HG03280 (cell line): ENCODE results near the gene TMEM243.
"Not testable (repeated sequence)": the region's sequence is repeated elsewhere in the genome, so short reads cannot be mapped to it uniquely, and the experiment has no call there.

Source experiments
- ATAC-seq: cut with Tn5 transposase; IDR thresholded peaks from one replicate; pipeline ENCODE4 v1.9.1; 2021; ENCODE audit warnings: mild to moderate bottlenecking, moderate library complexity; ENCODE audit not compliant: unreplicated experiment

TMEM243 gene, protein sequence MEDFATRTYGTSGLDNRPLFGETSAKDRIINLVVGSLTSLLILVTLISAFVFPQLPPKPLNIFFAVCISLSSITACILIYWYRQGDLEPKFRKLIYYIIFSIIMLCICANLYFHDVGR

DNA sequence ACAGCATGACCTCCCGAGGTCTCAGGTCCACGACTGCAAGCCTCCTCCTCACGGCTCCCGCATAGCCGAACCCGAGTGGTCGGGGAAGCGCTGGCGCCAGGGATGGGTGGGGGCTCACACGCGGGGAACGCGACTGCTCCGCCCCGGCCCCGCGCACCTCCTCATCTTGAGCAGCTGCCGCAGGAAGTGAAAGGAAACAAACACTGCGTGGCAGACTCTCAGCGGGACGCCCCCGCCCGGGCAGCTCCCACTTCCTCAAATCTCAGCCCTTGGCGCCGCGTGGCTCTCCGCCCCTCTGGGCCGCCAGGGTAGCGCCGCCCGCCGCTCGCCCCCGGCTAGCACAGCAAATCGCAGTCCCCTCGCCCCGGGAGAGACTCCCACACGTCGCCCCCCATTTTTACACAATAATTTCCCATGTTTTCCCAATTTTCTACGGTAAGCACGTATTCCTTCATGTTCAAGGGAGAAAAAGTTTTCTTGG, at the start of gene TMEM243:
Gene TMEM243, minus strand, starts transcription at position 188 of the 481 bp plus-strand sequence. CDS start 229 bp downstream, outside the sequence.
- ATAC-seq: peak; percentile 51

DNA sequence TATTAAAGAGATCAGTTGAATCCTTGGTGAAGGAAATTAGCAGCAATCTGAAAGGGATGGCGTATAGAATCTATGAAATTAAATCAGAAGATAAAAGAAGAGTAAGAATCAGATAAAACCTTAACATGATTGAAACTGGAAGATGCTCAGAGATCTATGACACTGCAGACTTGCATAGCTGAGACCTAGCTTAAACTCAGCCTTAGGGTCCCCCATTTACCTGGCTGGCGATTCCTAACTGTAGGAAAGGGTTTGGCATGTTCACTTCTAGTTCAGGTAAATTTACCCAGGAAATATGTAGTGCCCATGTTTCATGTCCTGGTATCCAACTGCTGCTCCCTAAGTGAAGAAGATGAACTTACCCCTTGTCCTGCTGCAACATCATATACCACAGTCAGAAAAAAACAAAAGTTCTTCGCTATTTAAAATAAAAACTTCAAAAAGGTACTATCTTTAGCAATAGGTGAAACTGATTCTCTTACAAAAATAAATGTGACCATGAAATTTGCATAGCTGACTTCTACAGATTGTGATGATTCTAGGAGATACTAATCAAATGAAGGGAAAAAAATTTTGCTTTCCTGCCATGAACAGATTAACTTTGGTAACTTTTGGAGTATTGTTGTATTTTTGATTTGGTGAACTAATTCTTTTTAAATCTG, 47.8 kb upstream of the TMEM243 start:
- no peak for ATAC-seq

DNA sequence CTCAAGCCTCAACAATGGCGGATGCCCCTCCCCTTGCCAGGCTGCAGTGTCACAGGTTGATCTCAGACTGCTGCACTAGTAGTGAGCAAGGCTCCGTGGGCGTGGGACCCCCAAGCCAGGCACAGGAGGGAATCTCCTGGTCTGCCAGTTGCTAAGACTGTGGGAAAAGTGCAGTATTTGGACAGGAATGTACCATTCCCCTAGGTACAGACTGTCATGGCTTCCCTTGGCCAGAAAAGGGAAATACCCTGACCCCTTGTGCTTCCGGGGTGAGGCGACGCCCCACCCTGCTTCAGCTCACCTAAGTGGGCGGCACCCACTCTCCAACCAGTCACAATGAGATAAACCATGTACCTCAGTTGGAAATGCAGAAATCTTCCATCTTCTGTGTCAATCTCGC, 44.0 kb upstream of the TMEM243 start:
- no peak for ATAC-seq

DNA sequence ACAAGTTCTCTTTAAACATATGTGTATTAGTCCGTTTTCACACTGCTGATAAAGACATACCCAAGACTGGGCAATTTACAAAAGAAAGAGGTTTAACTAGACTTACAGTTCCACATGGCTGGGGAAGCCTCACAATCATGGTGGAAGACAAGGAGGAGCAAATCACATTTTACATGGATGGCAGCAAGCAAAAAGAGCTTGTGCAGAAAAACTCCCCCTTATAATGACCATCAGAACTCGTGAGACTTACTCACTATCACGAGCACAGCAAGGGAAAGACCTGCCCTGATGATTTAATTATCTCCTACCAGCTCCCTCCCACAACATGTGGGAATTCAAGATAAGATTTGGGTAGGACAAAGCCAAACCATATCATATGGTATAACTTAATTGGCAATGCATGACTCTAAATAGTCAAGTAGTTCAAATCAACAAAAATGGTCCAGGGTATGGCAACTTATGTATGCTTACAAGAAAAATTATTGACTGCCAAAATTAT, 34.1 kb upstream of the TMEM243 start:
- no peak for ATAC-seq

DNA sequence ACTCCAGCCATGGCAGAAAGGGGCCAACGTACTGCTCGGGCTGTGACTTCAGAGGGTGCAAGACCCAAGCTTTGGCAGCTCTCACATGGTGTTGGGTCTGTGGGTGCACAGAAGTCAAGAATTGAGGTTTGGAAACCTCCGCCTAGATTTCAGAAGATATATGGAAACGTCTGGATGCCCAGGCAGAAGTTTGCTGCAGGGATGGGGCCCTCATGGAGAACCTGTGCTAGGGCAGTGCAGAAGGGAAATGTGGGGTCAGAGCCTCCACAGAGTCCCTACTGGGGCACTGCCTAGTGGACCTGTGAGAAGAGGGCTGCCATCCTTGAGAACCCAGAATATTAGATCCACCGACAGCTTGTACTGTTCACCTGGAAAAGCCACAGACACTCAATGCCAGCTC, 26.1 kb upstream of the TMEM243 start:
- not testable (repeated sequence) for ATAC-seq

DNA sequence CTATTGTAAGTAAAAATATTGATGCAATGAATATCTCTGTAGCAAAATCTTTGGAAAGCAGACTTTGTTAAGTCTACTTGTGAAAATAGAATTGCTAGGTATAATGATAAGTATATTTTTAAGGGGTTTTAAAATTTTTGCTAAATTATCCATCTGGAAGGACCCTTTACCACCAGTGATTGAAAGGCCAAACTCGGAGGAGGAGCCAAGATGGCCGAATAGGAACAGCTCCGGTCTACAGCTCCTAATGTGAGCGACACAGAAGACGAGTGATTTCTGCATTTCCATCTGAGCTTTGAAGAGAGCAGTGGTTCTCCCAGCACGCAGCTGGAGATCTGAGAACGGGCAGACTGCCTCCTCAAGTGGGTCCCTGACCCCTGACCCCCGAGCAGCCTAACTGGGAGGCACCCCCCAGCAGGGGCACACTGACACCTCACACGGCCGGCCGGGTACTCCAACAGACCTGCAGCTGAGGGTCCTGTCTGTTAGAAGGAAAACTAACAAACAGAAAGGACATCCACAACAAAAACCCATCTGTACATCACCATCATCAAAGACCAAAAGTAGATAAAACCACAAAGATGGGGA, 19.0 kb upstream of the TMEM243 start:
- not testable (repeated sequence) for ATAC-seq

DNA sequence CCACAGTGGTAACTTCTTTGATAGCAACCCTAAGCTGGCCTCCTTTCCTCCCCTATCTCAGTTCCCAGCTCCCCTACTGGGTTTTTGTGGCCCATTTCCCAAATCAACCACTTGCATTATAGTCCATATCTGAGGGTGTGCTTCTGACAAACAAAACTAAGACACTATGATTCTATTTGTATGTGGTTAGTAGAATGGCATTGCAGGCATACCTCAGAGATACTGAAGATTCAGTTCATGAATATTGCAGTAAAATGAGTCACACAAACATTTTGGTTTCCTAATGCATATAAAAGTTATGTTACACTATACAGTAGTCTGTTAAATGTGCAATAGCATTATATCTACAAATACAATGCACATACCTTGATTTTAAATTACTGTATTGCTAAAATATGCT, 15.4 kb upstream of the TMEM243 start:
- ATAC-seq: no peak

DNA sequence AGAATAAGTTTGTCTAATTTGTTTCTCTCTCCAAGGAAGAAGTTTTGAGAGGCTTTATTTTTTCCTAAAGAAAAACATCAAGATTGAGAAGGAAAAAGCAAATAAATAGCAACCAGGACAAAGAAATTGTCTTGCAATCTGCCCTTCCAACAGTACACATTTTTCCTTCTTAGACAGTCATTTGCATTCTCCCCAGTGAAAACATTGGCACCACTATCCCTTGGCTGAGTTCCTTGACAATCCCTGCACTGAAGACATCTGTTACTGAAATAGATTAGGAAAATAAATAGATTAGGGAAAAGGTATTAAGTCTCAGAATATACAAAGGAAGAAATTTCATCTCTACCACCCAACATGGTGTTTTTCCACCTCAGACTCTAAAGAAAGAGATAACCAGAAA, 12.2 kb upstream of the TMEM243 start:
- no peak for ATAC-seq

DNA sequence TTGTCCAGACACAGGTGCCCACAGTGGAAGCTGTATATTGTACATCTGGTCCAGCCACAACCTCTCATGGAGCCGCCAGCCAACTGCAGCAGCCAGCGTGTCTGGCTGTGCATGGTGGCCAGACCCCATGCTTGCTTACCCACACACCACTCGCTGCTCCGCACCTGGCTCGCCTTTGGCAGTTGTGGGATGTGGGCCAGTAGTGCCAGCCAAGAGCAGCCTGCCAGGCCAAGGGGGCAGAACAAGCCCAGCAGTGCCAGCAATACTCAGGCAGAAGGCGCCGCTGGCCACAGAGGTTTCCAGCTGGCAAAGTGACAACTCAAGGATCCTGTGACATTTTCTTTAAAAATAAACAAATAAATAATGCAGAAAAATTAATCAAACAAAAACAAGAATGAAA, 11.7 kb upstream of the TMEM243 start:
- no peak for ATAC-seq

DNA sequence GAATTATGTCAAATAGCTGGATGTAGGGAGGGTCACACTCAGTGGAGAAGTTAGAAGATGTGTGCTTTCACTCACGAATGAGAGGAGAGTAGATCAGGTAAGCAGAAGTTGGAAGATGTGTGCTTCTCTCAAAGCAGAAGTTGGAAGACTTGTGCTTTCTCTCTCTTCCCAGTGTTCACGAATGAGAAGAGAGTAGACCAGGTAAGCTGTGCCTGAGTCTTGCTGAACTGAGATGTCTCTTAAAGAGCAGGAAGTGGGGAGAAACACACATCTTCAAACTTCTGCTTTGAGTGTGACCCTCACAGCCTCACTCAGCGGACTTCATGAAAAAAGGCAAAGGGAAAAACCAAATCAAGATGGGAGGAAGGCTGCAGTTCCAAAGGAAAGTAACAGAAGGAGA, 7.0 kb upstream of the TMEM243 start:
- ATAC-seq: no peak

DNA sequence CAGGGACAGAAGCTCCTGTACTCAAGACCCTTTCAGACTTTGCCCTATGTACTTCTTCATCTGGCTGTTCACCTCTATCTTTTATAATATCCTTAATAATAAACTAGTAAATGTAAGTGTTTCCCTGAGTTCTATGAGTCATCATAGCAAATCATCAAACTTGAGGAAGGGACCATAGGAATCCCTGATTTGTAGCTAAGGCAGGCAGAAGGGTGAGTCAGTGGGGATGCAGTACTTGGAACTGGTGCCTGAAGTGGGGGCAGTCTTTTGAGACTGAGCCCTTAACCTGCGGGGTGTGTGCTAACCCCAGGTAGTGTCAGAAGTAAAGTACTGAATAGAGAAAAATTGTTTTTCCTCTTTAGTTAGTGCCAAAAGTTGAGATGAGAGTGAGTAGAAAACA, 6.2 kb upstream of the TMEM243 start:
- no peak for ATAC-seq

DNA sequence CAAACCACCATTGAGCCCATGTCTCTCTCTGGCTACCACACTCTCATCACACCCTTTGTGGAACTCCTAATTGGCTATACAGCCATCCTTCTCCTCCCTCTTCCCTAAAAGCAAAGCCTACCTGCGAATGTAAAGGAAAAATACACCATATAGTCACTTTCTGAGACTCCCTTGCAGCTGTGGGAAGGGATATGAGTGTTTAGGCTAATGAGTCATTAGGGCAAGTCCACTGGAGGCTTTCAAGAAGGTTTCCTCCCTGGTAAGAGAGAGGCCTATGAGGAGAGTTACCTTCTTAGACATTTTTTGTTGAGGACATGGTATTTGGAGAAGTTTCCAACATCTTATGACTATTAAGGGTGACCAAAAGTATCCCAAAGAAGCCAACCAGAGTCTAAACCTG, 4.1 kb upstream of the TMEM243 start:
- ATAC-seq: no peak

DNA sequence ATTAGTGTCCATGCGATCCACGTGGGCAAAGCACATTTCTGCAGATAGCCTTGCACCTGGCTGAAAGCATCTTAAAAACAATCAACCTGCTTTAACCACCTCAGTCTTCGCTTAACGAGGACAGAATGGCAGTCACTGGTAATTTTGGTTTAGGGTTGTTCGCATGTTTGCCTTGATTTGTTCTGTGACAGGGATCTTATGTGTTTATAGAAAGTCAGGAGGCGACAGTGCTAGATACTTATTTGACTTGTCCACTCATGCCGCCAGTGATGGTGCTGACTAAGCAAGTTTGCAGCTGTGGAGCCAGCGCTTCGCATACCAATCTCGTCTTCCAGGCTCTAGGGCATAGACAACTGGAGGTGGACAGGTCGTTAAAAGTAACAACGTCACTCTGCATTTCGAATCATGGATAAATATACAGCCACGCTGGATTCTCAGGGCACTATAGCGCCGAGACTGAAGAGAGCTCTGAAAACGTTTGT, 1.2 kb upstream of the TMEM243 start:
- ATAC-seq: no peak

DNA sequence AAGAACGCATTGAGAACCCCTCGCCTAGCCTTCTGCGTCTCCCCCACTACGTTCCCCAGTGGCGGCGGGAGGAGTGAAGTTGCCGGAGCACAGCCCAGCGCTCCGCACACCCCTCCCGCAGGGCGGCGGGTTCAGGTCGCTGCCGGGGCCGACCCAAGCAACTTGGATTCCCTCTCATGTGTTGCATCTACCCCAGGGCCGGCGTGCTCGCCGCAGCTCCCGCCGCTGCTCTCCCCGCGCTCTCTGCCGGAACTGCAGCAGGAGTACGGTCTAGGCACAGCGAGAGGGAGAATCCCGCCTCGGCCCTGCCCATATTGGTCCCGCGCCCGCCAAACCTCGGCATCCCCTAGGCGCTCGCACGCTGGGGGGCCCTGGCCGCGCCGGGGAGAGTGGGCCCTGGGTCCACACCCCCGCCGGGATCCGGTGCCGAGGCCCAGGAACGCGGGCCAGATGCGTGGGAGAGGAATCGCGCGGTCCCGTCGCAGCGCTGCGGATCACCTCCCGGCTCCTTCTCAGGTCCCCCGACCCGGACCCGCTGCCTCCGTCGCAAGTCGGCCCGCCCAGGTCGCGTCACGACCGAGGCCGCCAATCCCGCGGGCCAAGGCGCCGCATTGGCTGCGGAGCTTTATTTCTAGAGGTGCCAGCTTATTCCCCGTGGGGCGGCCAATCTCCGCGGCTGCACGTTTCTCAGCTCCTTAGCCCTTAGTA, 648 bp upstream of the TMEM243 start:
- ATAC-seq: peak; percentile 45

DNA sequence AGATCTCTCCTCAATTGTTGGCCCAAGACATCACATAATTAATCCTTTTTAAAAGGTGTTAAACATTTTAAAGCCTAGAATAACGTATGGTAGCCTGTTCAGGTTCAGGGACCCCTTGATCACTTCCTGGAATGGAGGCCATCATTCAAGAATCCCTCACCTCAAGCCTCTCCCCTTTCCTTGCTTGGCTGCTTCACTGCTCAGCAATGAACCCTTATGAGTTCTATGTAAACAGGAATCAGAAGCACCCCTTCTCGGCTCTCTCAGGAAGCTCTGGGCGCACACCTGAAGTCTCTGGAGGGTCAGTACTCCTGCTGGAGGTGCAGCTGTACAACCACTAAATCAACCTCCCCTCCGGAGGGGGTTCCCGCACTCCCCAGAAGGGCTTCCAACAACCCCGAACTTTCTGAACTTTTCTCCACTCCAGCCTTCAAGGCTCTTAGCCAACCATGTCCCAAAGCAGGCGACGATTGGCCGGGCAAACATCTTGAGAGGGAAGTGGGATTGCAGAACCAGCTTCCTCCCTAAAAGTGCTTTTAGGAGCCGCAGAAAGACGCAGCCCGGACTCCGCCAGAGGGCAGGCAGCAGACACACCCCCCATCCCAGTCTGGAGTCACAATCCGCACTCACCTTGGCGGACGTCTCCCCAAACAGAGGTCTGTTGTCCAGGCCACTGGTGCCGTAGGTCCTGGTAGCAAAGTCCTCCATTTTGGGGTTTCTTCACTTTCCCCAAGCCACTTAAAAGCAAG, 562 bp downstream of the TMEM243 start:
- no peak for ATAC-seq

DNA sequence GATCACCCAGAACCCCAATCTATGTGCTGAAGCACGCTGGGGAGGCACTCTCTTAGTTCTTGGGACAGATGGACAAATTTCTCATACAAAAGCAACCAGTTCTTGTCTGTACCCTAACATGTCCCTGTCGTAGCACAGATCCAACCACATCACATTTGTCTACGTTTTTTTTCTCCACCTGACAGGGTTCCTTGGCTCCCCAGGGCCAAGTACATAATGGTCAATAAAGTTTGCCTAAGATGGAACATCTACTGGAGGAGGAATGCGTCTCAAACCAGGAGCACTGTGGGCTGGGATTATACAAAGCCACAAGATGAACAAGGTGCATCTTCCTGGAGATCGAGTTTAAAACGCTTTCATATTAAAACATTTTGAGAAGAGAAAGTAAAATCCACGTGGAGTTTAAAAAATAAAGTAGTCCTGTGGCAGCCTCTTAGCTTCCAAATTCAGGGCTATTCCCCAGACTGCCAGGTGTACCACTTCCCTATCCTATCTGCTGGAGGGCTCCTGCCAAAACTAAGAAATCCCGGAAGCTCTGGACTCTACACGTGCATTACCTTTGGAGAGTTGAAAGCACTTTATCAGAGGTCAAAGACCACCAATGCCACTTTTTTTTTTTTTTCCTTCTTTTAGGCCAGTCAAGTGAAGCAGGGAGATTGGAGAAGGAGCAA, 1.4 kb downstream of the TMEM243 start:
- no peak for ATAC-seq

DNA sequence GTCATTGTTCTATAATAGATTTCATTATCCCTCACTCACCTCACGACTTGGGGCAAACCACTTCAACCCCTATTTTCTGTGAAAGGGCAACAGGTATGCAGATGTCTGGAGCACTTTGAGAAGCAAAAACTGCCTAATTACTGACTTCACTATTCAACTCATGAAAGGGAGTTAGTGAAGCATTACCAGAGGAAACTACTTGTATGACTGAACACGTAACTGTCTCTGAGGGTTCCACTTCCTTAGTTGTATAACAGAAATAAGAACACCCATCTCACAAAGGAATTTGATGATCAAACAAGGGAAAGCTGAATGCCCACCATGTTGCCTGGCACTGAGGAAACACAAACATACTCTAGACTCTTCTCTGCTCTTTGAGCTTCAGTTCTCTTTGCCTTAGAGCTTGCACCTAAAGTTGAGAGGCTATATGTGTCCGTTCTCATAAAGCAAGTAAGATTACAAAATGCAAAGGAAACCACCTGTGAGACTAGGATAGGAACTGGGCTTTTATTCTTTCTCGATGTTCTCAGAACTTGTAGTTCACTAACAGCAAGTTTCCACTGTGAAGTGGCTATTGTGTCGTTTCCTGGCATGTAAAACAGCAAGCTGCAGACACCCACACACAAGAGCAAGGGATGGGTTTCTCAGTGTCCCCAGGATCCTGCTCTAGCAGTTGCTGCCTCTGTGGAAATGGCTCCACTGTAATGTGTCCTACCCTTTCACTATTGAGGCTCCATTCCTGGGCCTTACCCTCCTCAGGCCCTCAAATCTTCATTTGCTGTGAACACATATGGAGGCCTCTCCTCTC, 2.6 kb downstream of the TMEM243 start:
- ATAC-seq: peak; percentile 53

DNA sequence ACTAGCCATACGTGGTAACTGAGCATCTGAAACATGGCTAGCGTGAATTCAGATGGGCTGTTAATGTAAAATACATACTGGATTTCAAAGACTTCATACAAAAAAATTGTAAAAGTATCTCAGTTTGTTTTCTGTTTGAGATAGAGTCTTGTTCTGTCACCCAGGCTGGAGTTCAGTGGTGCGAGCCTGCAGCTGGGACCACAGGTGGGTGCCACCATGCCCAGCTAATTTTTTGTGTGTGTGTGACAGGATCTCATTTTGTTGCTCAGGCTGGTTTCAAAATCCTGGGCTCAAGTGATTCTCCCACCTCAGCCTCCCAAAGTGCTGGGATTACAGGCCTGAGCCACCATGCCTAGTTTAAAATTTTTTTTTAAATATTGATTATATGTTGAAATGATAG, 4.5 kb downstream of the TMEM243 start:
- no peak for ATAC-seq

DNA sequence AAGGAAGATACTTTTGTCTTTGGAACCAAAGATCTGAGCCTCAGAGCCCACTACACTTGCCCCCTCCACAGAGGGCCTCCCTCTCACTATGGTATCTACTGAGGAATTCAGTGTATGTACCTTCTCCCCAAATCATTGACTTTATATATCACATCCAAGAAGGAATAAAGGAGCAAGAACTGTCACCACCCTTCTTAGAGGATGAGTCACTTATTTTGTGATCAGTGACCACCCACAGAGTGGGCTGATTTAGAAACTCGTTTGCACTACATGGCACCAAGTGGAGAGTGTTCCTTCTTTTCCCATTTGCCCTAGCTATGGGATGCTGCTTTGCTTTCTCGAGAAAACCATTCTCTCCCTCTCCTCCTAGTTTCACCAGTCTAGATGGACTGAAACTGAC, 5.7 kb downstream of the TMEM243 start:
- no peak for ATAC-seq
